Panc1 (cell line): ENCODE data around the gene PGBD5. TPM values are rescaled to one million over a fixed set of nuclear protein-coding genes. Genes with fewer than 3 reads are reported as not detected.

ENCODE experiments used
- ATAC-seq: fragments of 200-7000 bp; cut with Tn5 transposase; 2 replicates; pipeline ENCODE4 v1.9.1; 2020; ENCODE audit warnings: mild to moderate bottlenecking, moderate library complexity
- BruUV-seq: library from RNA; stranded (reverse); fragments of 400-500 nt; replicated peaks from 2 replicates; lab custom pipeline; 2021; lab: Mats Ljungman, UMichigan
- CTCF ChIA-PET: fragments of 300-600 bp; sonication (Branson Sonifier 250); formaldehyde crosslinking; loops from one replicate; lab custom pipeline; 2022; ENCODE audit warnings: antibody characterized with exemption; lab: Charles Lee
- POLR2A ChIA-PET: fragments of 300-600 bp; sonication (Branson Sonifier 250); formaldehyde crosslinking; loops from one replicate; lab custom pipeline; 2022; ENCODE audit warnings: antibody characterized with exemption; lab: Charles Lee
- DNase-seq: peaks from one replicate; pipeline ENCODE4 v3.0.0-alpha.2; 2010; ENCODE audit warnings: low read depth, low spot score
- H3K27ac ChIP-seq: 2 replicates; pipeline ENCODE4 v1.5.1; 2011; ENCODE audit warnings: mild to moderate bottlenecking, low read length, inconsistent platforms
- H3K27me3 ChIP-seq: fragments of 200-500 bp; sonication (Bioruptor generic); 2 replicates; pipeline ENCODE4 v1.6.0; 2014; ENCODE audit warnings: low read length, inconsistent platforms; ENCODE audit not compliant: control insufficient read depth, insufficient read depth
- H3K36me3 ChIP-seq: fragments of 200-500 bp; sonication (Bioruptor generic); 2 replicates; pipeline ENCODE4 v1.5.1; 2014; ENCODE audit warnings: inconsistent platforms, mild to moderate bottlenecking, low read length, moderate library complexity; ENCODE audit not compliant: control insufficient read depth, insufficient read depth
- H3K4me1 ChIP-seq: 2 replicates; pipeline ENCODE4 v1.5.1; 2011; ENCODE audit warnings: inconsistent platforms, mild to moderate bottlenecking, low read length, moderate library complexity; ENCODE audit not compliant: control insufficient read depth, insufficient read depth
- H3K4me3 ChIP-seq, 2 experiments: 2 replicates each; pipeline ENCODE4 v1.5.1; 2011 to 2012; ENCODE audit warnings: low read depth in 2 of 2, low read length in 2 of 2, mild to moderate bottlenecking in 2 of 2, inconsistent platforms in 1 of 2, moderate library complexity in 1 of 2
- H3K9me3 ChIP-seq: fragments of 200-500 bp; sonication (Bioruptor generic); 2 replicates; pipeline ENCODE4 v1.5.1; 2014; ENCODE audit warnings: low read depth, mild to moderate bottlenecking, inconsistent platforms, low read length, moderate library complexity; ENCODE audit not compliant: control insufficient read depth, insufficient read depth
- CTCF ChIP-seq: fragments of 450-650 bp; IDR thresholded peaks from 2 replicates; pipeline ENCODE4 v1.5.1; 2017; ENCODE audit warnings: mild to moderate bottlenecking
- POLR2AphosphoS5 ChIP-seq: IDR thresholded peaks from 2 replicates; pipeline ENCODE4 v1.6.1; 2012; ENCODE audit warnings: mild to moderate bottlenecking, low read depth, low read length, moderate library complexity
- REST ChIP-seq, 2 experiments: IDR thresholded peaks; 2 replicates each; pipeline ENCODE4 v1.6.1; 2011 to 2012; ENCODE audit warnings: low read depth in 2 of 2, control low read depth in 1 of 2, low read length in 1 of 2, mild to moderate bottlenecking in 1 of 2, moderate library complexity in 1 of 2; ENCODE audit not compliant: insufficient read depth in 1 of 2
- SIN3A ChIP-seq: IDR thresholded peaks from 2 replicates; pipeline ENCODE4 v1.6.1; 2012; ENCODE audit warnings: low read depth, mild to moderate bottlenecking, low read length, moderate library complexity, borderline replicate concordance; ENCODE audit not compliant: insufficient read depth
- TCF7L2 ChIP-seq: IDR thresholded peaks from 2 replicates; pipeline ENCODE4 v1.6.1; 2011; ENCODE audit warnings: mild to moderate bottlenecking, low read depth, low read length, inconsistent platforms
- in situ Hi-C: cut with HindIII; loops from 2 replicates; pipeline ENCODE4 v1.10.0; 2016; ENCODE audit warnings: low sequenced_read_pairs, low pct_unique_long_range_greater_than_20kb
- intact Hi-C: fragments of 100-400 bp; cut with micrococcal nuclease; formaldehyde crosslinking; loops from one replicate; pipeline ENCODE4 v1.10.0; 2022; ENCODE audit not compliant: unreplicated experiment
- total RNA-seq: library from RNA; stranded (reverse); gene quantifications from one replicate; pipeline ENCODE4 v1.2.1, GENCODE V29; 2021; ENCODE audit not compliant: unreplicated experiment

The PGBD5 gene
- total RNA-seq, 1 experiment from 2014 or later: 0.05 TPM

GRCh38 chr1:230308039-230308438 is 118.1 kb downstream of the PGBD5 start:
- intact Hi-C loops (no loop called here), in situ Hi-C loops (no loop called here)
- H3K4me1 ChIP-seq: no peaks in the 10 kb centered on the region
- no peaks in the 10 kb centered on the region for H3K9me3 ChIP-seq
- no TSS peak for BruUV-seq
- DNase-seq (no peak), ATAC-seq (no peak)
- no peaks in the 10 kb centered on the region for H3K27me3 ChIP-seq
- ChIA-PET POLR2A (no interaction called here), CTCF (no interaction called here)
- no peak for TF ChIP-seq CTCF
- no peak for TF ChIP-seq POLR2AphosphoS5
- no peak for TF ChIP-seq TCF7L2
- TF ChIP-seq SIN3A: no peak
- no peak for TF ChIP-seq REST (IDR thresholded peaks at IDR 0.05; ENCODE audit: insufficient read depth in 1 of 2, low read depth in 2 of 2, low read length in 1 of 2)
- H3K36me3 ChIP-seq: no peaks in the 10 kb centered on the region
- H3K4me3 ChIP-seq: no peak overlapping the region
- H3K27ac ChIP-seq: no peak overlapping the region

- Histone ChIP-seq H3K9me3 (no peaks in the 10 kb centered on the region), H3K4me3 (no peak overlapping the region), H3K27me3 (no peaks in the 10 kb centered on the region), H3K27ac (no peak overlapping the region), H3K4me1 (no peaks in the 10 kb centered on the region), H3K36me3 (no peaks in the 10 kb centered on the region)
- no peak for TF ChIP-seq REST (IDR thresholded peaks at IDR 0.05; ENCODE audit: insufficient read depth in 1 of 2, low read depth in 2 of 2, low read length in 1 of 2)
- no TSS peak for BruUV-seq
- no peak for DNase-seq
- in situ Hi-C loops: no loop called here
- intact Hi-C loops: no loop called here
- CTCF ChIA-PET: no interaction called here
- ATAC-seq: no peak
- POLR2A ChIA-PET: no interaction called here
Measured at GRCh38 chr1:230307213-230307612, 118.9 kb downstream of the PGBD5 start.
